SKM-1 treated with dmso at 0.1 percent for 144 hours (cell line): ENCODE data around the gene SCRG1.

Experiments used
- DNase-seq: peaks from one replicate; lab custom pipeline; 2025; ENCODE audit not compliant: unreplicated experiment; lab: John Stamatoyannopoulos, UW

The SCRG1 gene

GRCh38 chr4:173365359-173365996 is 33.4 kb downstream of the SCRG1 start:
- DNase-seq: no peak

- no peak for DNase-seq
These were observed 36.2 kb downstream of the SCRG1 start for GRCh38 chr4:173362666-173363065.

GRCh38 chr4:173360587-173361221 is 38.2 kb downstream of the SCRG1 start:
- DNase-seq: peak; percentile 2

- no peak for DNase-seq
These were observed 41.0 kb downstream of the SCRG1 start for GRCh38 chr4:173357939-173358338.

- no peak for DNase-seq
These were observed 51.4 kb downstream of the SCRG1 start for GRCh38 chr4:173347467-173347866.

- DNase-seq: no peak
These were observed 52.8 kb downstream of the SCRG1 start for GRCh38 chr4:173346074-173346473.

- DNase-seq: no peak
These were observed 53.3 kb downstream of the SCRG1 start for GRCh38 chr4:173345648-173346047.

- no peak for DNase-seq
These were observed 55.0 kb downstream of the SCRG1 start for GRCh38 chr4:173343832-173344397.

GRCh38 chr4:173337463-173337862 is 61.5 kb downstream of the SCRG1 start:
- DNase-seq: no peak

GRCh38 chr4:173334891-173335752 is 63.8 kb downstream of the SCRG1 start:
- DNase-seq: peak; percentile 68
